ENCODE measurements around the gene RIMKLB.

Gene RIMKLB

DNA sequence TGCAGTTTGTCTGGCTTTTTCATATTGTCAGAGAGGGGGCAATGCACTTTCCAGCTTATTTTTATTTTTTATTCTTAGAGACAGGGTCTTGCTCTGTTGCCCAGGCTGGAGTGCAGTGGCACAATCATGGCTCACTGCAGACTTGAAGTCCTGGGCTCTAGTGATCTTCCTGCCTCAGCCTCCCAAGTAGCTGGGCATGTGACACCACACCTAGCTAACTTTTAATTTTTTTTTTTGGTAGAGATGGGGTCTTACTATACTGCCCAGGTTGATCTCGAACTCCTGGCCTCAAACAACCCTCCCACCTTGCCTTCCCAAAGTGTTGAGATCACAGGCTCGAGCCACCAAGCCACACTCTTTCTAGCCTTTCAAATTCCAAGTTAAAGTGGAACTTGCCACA lies 120.7 kb downstream of the RIMKLB start:
- DNase-seq (ENCODE audit: low read depth, low spot score) = no peak

DNA sequence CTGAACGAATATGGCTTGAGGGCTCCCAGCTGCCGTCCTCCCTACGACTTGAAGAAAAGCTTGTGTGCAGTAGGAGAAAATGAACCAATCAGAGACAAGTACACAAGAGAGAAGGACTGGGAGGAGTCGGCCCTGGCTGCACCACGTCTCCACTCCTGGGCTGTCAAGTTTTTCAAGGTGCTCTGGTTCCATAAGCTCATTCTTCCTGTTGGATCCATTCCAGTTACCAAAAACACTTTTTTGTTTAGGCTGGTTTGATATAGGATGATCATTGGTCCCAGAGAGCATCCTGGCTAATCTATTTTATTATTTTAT lies 121.8 kb downstream of the RIMKLB start:
- DNase-seq (ENCODE audit: low read depth, low spot score) = peak; percentile 68

DNA sequence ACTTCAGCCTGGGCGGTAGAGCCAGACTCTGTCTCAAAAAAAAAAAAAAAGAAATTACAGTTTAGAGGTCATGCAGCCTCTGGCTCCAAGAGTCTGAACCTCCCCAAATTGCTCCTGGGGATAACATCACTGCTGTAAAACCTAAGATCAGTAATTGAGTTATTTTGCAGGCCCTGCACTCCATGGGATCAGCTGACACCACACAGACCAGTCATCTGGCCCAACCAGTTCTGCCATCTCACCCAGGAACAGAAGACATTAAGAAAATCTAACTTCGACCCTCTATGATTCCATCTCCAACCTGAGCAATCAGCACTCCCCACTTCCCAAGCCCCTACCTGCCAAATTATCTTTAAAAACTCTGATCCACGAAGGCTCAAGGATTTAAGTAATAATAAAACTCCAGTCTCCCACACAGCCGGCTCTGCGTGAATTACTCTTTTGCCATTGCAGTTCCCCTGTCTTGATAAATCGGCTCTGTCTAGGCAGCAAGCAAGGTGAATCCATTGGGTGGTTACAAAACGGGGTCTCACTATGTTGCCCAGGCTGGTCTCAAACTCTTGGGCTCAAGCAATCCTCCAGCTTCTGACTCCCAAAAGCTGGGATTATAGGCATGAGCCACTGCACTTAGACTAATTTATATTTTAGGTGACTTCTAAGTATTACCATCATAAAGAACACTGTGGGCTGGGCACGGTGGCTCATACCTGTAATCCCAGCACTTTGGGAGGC lies 123.1 kb downstream of the RIMKLB start:
- DNase-seq (ENCODE audit: low read depth, low spot score) = peak; percentile 62

DNA sequence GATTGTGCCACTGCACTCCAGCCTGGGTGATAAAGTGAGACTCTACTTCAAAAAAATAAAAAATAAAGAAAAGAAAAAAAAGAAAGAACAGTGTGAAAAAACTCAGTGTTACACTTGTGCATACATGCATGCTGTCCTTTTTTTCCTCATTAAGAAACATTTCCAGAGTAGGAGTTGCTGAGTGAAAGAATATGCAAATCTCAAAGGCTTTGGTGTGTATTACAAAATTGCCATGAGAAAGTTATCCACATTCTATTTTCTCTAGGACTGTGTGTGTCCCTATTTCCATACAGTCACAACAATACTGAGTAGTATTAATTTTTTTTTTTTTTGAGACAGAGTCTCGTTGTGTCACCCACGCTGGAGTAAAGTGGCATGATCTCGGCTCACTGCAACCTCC lies 123.8 kb downstream of the RIMKLB start:
- DNase-seq (ENCODE audit: low read depth, low spot score) = no peak

DNA sequence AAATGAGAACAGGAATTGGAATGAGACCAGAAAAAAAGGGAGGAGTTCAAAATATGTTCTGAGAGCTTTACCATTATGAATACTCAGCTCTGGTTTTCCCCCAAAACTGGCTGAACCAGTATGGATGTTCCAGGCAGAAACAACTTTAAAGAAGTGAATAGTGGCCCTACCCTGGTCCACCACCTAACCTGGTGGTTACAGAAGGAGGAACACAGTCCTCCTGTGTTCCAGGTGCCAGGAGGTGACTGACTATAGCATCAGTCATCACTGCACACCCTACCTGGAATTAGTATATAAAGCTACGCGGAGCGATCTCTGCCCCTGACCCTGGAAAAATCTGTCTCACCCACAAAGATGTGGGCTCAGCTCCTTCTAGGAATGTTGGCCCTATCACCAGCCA lies 124.5 kb downstream of the RIMKLB start, which contains the start of gene A2ML1:
TSS of gene A2ML1 (plus strand) at position 324 of the 400 bp plus-strand sequence. CDS start at position 355, 31 bp downstream.
- DNase-seq (ENCODE audit: low read depth, low spot score) = no peak

DNA sequence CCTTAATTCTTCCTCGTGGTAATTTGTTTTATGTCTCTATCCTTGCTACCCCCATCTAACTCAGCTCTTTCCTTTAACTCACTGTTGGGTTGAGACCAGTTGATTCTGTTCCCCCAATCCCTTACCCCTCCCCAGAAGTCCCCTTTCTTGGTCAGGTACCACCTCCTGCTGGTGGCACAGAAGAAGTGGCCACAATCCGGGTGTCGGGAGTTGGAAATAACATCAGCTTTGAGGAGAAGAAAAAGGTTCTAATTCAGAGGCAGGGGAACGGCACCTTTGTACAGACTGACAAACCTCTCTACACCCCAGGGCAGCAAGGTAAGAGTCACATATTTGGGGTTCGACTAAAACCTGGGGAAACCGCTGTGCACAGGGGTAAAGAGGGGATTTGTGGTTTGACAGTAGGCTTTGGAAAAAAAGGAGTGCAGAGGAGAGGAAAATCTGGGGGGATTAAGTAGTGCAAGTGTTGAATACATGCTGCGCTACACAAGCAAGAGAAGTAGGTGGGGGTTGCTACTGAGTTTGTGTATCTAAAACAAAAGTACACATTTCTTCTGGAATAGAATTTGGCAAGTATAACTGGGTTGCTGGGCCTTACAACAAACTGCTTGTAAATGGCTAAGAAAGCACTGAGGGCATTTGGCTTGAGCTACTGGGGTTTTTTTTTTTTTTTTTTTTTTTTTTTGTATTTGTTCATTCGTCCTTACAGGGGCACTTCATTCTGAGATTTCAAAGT lies 125.9 kb downstream of the RIMKLB start:
- DNase-seq (ENCODE audit: low read depth, low spot score) = peak; percentile 75

DNA sequence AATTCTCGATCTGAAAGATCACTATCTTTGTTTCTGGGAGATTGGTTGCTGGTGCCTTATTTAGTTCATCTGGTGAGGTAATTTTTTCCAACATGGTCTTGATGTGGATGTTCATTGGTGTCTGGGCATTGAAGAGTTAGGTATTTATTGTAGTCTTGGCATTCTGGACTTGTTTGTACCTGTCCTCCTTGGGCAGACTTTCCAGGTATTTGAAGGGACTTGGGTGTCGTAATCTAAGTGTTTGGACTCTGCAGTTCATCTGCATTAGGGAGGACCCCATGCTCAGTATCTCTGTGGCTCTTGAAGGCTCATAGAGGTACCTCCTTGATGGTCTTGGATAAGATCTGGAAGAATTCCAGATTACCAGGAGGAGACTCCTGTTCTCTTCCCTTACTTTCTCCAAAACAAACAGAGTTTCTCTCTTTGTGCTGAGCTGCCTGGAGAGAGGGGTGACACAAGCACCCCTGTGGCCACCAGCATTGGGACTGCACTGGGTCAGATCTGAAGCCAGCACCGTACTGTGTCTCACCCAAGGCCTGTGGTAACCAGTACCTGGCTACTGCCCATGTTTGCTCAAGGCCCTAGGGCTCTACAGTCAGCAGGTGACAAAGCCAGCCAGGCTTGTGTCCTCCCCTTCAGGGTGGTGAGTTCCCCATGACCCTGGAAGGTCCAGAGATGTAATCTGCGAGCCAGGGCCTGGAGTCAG lies 129.9 kb downstream of the RIMKLB start:
- DNase-seq (ENCODE audit: low read depth, low spot score) = peak; percentile 30

DNA sequence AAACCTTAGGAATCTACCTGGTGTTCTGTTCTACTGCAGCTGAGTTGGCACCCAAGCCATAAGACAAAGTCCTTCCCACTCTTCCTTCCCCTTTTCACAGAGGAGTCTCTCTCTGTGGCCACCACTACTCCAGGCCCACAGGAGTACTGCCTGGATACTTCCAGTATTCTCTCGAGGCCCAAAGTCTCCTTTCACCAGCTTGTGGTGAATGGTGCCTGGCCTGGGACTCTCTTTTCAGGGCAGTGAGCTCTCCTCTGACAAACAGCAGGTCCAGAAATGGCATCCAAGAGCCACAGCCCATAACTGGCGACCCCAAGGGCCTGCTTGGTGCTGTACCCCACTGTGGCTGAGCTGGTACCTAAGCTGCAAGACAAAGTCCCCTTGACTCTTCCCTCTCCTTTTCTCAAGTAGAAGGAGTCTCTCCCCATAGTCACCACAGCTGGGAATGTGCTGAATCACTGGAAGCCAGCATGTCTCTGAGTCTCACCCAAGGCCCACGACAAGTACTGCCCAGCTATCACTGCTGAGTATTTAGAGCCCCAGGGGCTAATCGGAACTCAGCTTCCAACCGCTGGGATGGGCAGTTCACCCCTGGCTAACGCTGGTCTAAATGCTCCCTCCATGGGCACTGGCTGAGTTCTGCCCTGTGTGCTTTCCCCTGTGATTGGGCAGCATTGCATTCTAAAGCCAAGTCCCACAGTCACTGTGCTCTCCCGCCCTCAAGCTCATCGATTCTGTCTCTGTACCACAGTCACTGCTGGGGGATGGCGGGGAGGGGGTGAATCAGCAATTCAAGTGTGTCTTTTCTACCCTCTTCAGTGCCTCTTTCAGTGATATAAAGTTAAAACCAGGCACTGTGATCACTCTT lies 130.7 kb downstream of the RIMKLB start:
- peak; percentile 69 for DNase-seq (ENCODE audit: low read depth, low spot score)

DNA sequence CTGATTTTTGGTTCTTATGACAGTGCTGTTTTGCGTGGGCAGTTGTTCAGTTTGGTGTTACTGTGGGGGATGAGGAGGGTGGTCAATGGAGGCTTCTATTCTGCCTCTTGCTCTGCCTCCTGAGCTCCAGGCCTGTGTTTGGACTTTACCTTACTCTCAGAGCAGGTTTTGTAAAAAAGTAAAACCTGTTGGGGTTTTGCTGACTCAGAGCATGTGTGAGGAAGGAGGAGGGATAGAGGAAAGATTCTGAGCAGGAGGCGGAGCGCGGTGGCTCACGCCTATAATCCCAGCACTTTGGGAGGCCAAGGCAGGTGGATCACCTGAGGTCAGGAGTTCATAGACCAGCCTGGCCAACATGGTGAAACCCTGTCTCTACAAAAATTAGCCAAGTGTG lies 131.3 kb downstream of the RIMKLB start:
- peak; percentile 69 for DNase-seq (ENCODE audit: low read depth, low spot score)

DNA sequence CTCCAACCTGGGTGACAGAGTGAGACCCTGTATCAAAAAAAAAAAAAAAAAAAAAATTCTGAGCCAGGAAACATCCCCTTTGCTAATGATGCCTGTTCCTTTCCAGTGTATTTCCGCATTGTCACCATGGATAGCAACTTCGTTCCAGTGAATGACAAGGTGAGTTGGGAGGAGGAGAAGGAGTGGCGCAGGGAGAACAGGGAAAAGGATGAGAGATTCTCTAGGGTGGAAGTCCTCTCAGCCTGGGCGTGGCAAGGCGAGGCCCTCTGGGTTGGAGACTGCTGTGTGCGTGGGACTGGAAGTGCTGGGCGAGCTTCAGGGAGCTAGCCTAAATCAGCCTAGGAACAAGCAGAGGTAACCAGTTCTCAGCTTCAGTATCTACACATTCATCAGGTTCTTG lies 131.8 kb downstream of the RIMKLB start:
- DNase-seq (ENCODE audit: low read depth, low spot score) = peak; percentile 44

DNA sequence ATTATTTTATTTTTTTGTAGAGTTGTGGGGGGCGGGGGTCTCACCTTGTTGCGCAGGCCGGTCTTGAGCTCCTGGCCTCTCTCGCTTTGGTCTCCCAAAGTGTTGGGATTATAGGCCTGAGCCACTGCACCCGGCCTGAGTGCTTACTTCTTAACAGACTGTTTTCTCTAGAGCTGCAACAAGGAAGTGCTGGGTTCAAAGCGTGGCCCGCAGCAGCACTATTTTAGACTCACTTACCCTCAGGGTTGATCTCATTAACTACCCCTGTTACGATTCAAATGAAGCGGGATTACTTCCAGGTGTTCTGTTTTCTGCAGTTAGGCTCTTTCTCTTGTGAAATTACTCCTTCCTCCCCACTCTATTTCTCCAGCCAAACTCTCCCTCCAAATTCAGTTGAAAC lies 133.3 kb downstream of the RIMKLB start:
- peak; percentile 86 for DNase-seq (ENCODE audit: low read depth, low spot score)

DNA sequence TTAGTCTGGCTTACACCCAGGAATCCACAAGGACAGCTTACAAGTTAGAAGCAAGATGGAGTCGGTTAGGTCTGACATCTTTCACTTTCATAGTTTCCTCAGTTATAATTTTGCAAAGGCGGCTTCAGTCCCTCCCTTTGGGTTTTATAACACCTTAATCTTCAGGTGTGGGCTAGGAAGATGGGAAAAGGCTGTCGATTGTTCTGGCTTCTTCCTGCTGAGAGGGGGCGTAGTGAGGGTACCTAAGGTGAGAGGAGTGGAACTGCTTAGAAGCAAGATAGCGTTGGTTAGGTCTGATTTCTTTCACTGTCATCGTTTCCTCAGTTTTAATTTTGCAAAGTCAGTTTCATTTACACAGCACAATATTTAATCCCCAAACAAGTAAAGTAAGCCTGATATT lies 134.7 kb downstream of the RIMKLB start:
- no peak for DNase-seq (ENCODE audit: low read depth, low spot score)

All from ELF-1 (cell line).